Spleen (tissue), 11 donors: Measurements from ENCODE around the gene LPCAT1. TPM values are rescaled to one million over a fixed set of nuclear protein-coding genes. Genes with fewer than 3 reads are reported as not detected.

Experiments used
- DNase-seq: peaks from one replicate; pipeline ENCODE4 v3.0.0-alpha.2; 2020
- H3K27ac ChIP-seq, 8 donors: fragments of 200-600 bp; sonication (generic) in 7 of 8; 1 replicate in 4 of 8; 2 replicates in 4 of 8; pipeline versions ENCODE4 v1.5.0 to v1.8.0; 2016 to 2021; ENCODE audit warnings: inconsistent platforms in 4 of 8, mild to moderate bottlenecking in 4 of 8, moderate library complexity in 1 of 8
- H3K27me3 ChIP-seq, 7 donors: fragments of 200-600 bp; sonication (generic) in 6 of 7; replicated peaks in 1 of 7; 1 replicate in 4 of 7; 2 replicates in 3 of 7; pipeline versions ENCODE4 v1.5.0 to v1.8.0; 2016 to 2021; ENCODE audit warnings: inconsistent platforms in 3 of 7, mild to moderate bottlenecking in 1 of 7
- H3K36me3 ChIP-seq, 6 donors: fragments of 200-600 bp; sonication (generic) in 5 of 6; 1 replicate in 4 of 6; 2 replicates in 2 of 6; pipeline versions ENCODE4 v1.5.0 to v1.8.0; 2016 to 2021; ENCODE audit warnings: inconsistent platforms in 2 of 6
- H3K4me1 ChIP-seq, 6 donors: fragments of 200-600 bp; sonication (generic) in 5 of 6; 1 replicate in 3 of 6; 2 replicates in 3 of 6; pipeline versions ENCODE4 v1.5.0 to v1.8.0; 2016 to 2021; ENCODE audit warnings: inconsistent platforms in 3 of 6
- H3K4me3 ChIP-seq, 8 donors: fragments of 200-600 bp; sonication (generic) in 7 of 8; 1 replicate in 4 of 8; 2 replicates in 4 of 8; pipeline versions ENCODE4 v1.5.0 to v1.8.0; 2016 to 2021; ENCODE audit warnings: inconsistent platforms in 4 of 8, mild to moderate bottlenecking in 4 of 8, moderate library complexity in 2 of 8
- H3K9me3 ChIP-seq, 8 donors: fragments of 200-600 bp; sonication (generic) in 7 of 8; 1 replicate in 4 of 8; 2 replicates in 4 of 8; pipeline versions ENCODE4 v1.5.0 to v1.8.0; 2016 to 2021; ENCODE audit warnings: inconsistent platforms in 4 of 8
- CTCF ChIP-seq, 11 experiments: fragments of 200-600 bp in 7 of 11; fragments of 450-650 bp in 4 of 11; sonication (generic) in 4 of 11; IDR thresholded peaks in 8 of 11; conservative IDR thresholded peaks in 3 of 11; 1 replicate in 7 of 11; 2 replicates in 4 of 11; pipeline versions ENCODE4 v1.4.0 to v1.8.0; 2016 to 2021; ENCODE audit warnings: antibody characterized with exemption in 11 of 11, inconsistent platforms in 4 of 11, mild to moderate bottlenecking in 1 of 11
- POLR2A ChIP-seq, 3 donors: fragments of 450-650 bp; IDR thresholded peaks; one replicate each; pipeline ENCODE4 v1.5.1; 2017; ENCODE audit warnings: antibody characterized with exemption in 3 of 3, mild to moderate bottlenecking in 1 of 3
- POLR2AphosphoS5 ChIP-seq, 3 donors: sonication (generic); formaldehyde crosslinking; IDR thresholded peaks; one replicate each; pipeline ENCODE4 v1.5.1; 2017; ENCODE audit warnings: antibody characterized with exemption in 3 of 3
- WGBS, 5 donors: extraction: QIAGEN DNeasy Blood & Tissue Kit in 3 of 5; methylation state at CpG; one replicate each; pipeline versions ENCODE4 v1.1.5 to v1.1.7; 2013 to 2018; 5-methylcytosine and 5-hydroxymethylcytosine counted together
- intact Hi-C: fragments of 100-400 bp; cut with DNase I; formaldehyde crosslinking; loops from one replicate; pipeline ENCODE4 v1.15.0; 2023; ENCODE audit warnings: low total_unique reads
- polyA plus RNA-seq, 3 donors: library from polyadenylated mRNA; stranded (reverse); fragments of 200-250 nt; gene quantifications; one replicate each; pipeline ENCODE4 v1.2.1, GENCODE V29; 2013
- total RNA-seq, 7 donors: library from RNA; depleted of rRNA in 3 of 7; stranded (reverse); fragments of >200 nt in 3 of 7; fragmentation: NEBNext Ultra II Directional in 4 of 7; extraction: Animal tissue kit (Norgen Biotek cat#: 25700) in 4 of 7; gene quantifications; one replicate each; pipeline versions ENCODE4 v1.1.0 to v1.2.1, GENCODE V29; 2016 to 2021
- donor health status: healthy with polysubstance abuse.
- donor health status: DM: no; HTN: no; CAD: no; lungs with moderate emphysema.
- donor health status: DM: no; HTN: no; CAD: no.
- donor health status: Bipolar disorder and iron deficiency.
- donor health status: healthy.
- donor health status: DM: no; HTN: no; CAD: no.
- donor health status: DM: yes; HTN: yes; CAD: no.

The LPCAT1 gene
- total and polyA plus RNA-seq, 10 donors: 52.2 to 322 (median 174) TPM

GRCh38 chr5:1564824-1565736 lies 41.3 kb upstream of the LPCAT1 start:
- TF ChIP-seq POLR2AphosphoS5 (IDR thresholded peaks at IDR 0.05): peak in 1 of 3 donors; percentile 3
- no peak for TF ChIP-seq POLR2A (IDR thresholded peaks at IDR 0.05)
- TF ChIP-seq CTCF (IDR thresholded peaks at IDR 0.05 in 8 of 11, conservative IDR thresholded peaks at IDR 0.05 in 3 of 11): no peak
- Histone ChIP-seq H3K27ac (peak overlapping the region in 5 of 8 donors; percentile 13 to 74 (median 54)), H3K36me3 (peaks cover 0 to 11% (median 0%) of the 10 kb centered on the region in 6 donors), H3K27me3 (no peaks in the 10 kb centered on the region), H3K9me3 (peaks cover 0 to 4% (median 0%) of the 10 kb centered on the region in 8 donors), H3K4me3 (no peak overlapping the region), H3K4me1 (peaks cover 0 to 17% (median 6%) of the 10 kb centered on the region in 6 donors)
- intact Hi-C loops: no loop called here
- DNase-seq: no peak
- 84 to 95% (median 90%) methylated on average over 16 to 22 of the region's 22 CpGs for WGBS, 5 donors

GRCh38 chr5:1564182-1564748 lies 40.5 kb upstream of the LPCAT1 start:
- Histone ChIP-seq H3K36me3 (peaks cover 0 to 11% (median 0%) of the 10 kb centered on the region in 6 donors), H3K27ac (peak overlapping the region in 6 of 8 donors; percentile 22 to 77 (median 52)), H3K4me3 (peak overlapping the region in 1 of 8 donors; percentile 41), H3K27me3 (no peaks in the 10 kb centered on the region), H3K4me1 (peaks cover 0 to 17% (median 6%) of the 10 kb centered on the region in 6 donors), H3K9me3 (peaks cover 0 to 6% (median 0%) of the 10 kb centered on the region in 8 donors)
- WGBS, 5 donors: 57 to 73% (median 64%) methylated on average over 12 to 14 of the region's 14 CpGs
- intact Hi-C loops: no loop called here
- DNase-seq: no peak
- TF ChIP-seq POLR2AphosphoS5 (IDR thresholded peaks at IDR 0.05) (peak in 2 of 3 donors; percentile 38 to 57), POLR2A (IDR thresholded peaks at IDR 0.05) (no peak), CTCF (IDR thresholded peaks at IDR 0.05 in 8 of 11, conservative IDR thresholded peaks at IDR 0.05 in 3 of 11) (no peak)

- H3K27me3 ChIP-seq: no peaks in the 10 kb centered on the region
- TF ChIP-seq CTCF (IDR thresholded peaks at IDR 0.05 in 8 of 11, conservative IDR thresholded peaks at IDR 0.05 in 3 of 11): no peak
- peak in 2 of 3 donors; percentile 61 to 73 for TF ChIP-seq POLR2AphosphoS5 (IDR thresholded peaks at IDR 0.05)
- WGBS, 5 donors: 40 to 58% (median 52%) methylated on average over 7 of the region's 7 CpGs
- H3K4me1 ChIP-seq: peaks cover 0 to 17% (median 6%) of the 10 kb centered on the region in 6 donors
- peaks cover 0 to 11% (median 0%) of the 10 kb centered on the region in 6 donors for H3K36me3 ChIP-seq
- peak overlapping the region in 6 of 8 donors; percentile 11 to 77 (median 56) for H3K27ac ChIP-seq
- DNase-seq: no peak
- peak overlapping the region in 1 of 8 donors; percentile 41 for H3K4me3 ChIP-seq
- H3K9me3 ChIP-seq: peaks cover 0 to 6% (median 0%) of the 10 kb centered on the region in 8 donors
- intact Hi-C loops: no loop called here
These were observed 39.9 kb upstream of the LPCAT1 start for GRCh38 chr5:1563617-1564181.
